ENCODE measurements around the gene BCR. TPM values are rescaled to one million over a fixed set of nuclear protein-coding genes. Genes with fewer than 3 reads are reported as not detected.

BCR gene
- total RNA-seq, 3 donors from 2014 or later = 43.6 to 56.0 (median 49.5) TPM

GRCh38 chr22:23233752-23234408 is 53.6 kb downstream of the BCR start:
- intact Hi-C loops (cut with DNase I, micrococcal nuclease) = no loop called here
- TF ChIP-seq CTCF (IDR thresholded peaks at IDR 0.05) = no peak

GRCh38 chr22:23234409-23235161 is 54.3 kb downstream of the BCR start:
- peak in 1 of 3 donors; percentile 33 for DNase-seq
- TF ChIP-seq CTCF (IDR thresholded peaks at IDR 0.05) = no peak
- peaks cover 5% of the 10 kb centered on the region for H3K4me1 ChIP-seq (ENCODE audit: low read depth)
- intact Hi-C loops (cut with DNase I, micrococcal nuclease) = no loop called here
- no peaks in the 10 kb centered on the region for H3K36me3 ChIP-seq (ENCODE audit: low read depth)
- no peak for ATAC-seq
- no peaks in the 10 kb centered on the region for H3K9me3 ChIP-seq
- no peak overlapping the region for H3K4me3 ChIP-seq

More at GRCh38 chr22:23233752-23234408, 53.6 kb downstream of the BCR start:
- DNase-seq (peak in 1 of 3 donors; percentile 51), ATAC-seq (no peak)
- H3K4me3 ChIP-seq = no peak overlapping the region
- H3K4me1 ChIP-seq (ENCODE audit: low read depth) = peaks cover 5% of the 10 kb centered on the region
- no peaks in the 10 kb centered on the region for H3K36me3 ChIP-seq (ENCODE audit: low read depth)
- H3K9me3 ChIP-seq = peaks cover 2% of the 10 kb centered on the region

GRCh38 chr22:23235425-23235824 is 55.1 kb downstream of the BCR start:
- no peak for DNase-seq
- Histone ChIP-seq H3K4me1 (ENCODE audit: low read depth) (peaks cover 5% of the 10 kb centered on the region), H3K36me3 (ENCODE audit: low read depth) (no peaks in the 10 kb centered on the region), H3K9me3 (no peaks in the 10 kb centered on the region), H3K4me3 (no peak overlapping the region)
- no peak for TF ChIP-seq CTCF (IDR thresholded peaks at IDR 0.05)
- ATAC-seq = no peak
- intact Hi-C loops (cut with DNase I, micrococcal nuclease) = no loop called here

GRCh38 chr22:23236026-23236425 is 55.7 kb downstream of the BCR start:
- Histone ChIP-seq H3K36me3 (ENCODE audit: low read depth) (no peaks in the 10 kb centered on the region), H3K4me1 (ENCODE audit: low read depth) (peaks cover 5% of the 10 kb centered on the region), H3K4me3 (no peak overlapping the region), H3K9me3 (no peaks in the 10 kb centered on the region)
- no peak for TF ChIP-seq CTCF (IDR thresholded peaks at IDR 0.05)
- intact Hi-C loops (cut with DNase I, micrococcal nuclease) = no loop called here
- DNase-seq = no peak
- no peak for ATAC-seq

GRCh38 chr22:23236440-23237184 is 56.3 kb downstream of the BCR start:
- peaks cover 5% of the 10 kb centered on the region for H3K4me1 ChIP-seq (ENCODE audit: low read depth)
- no peak for TF ChIP-seq CTCF (IDR thresholded peaks at IDR 0.05)
- H3K36me3 ChIP-seq (ENCODE audit: low read depth) = no peaks in the 10 kb centered on the region
- DNase-seq = peak in 1 of 3 donors; percentile 13
- H3K4me3 ChIP-seq = no peak overlapping the region
- H3K9me3 ChIP-seq = no peaks in the 10 kb centered on the region
- intact Hi-C loops (cut with DNase I, micrococcal nuclease) = no loop called here
- no peak for ATAC-seq

Measured in mucosa of descending colon (tissue), 3 donors.